NCI-H2196 (cell line): Measurements from ENCODE around the gene IMPG2.

Experiments
- DNase-seq: peaks from one replicate; lab custom pipeline; 2025; ENCODE audit not compliant: unreplicated experiment; lab: John Stamatoyannopoulos, UW

The IMPG2 gene

GRCh38 chr3:101278727-101279126 is 41.6 kb downstream of the IMPG2 start:
- DNase-seq = no peak

GRCh38 chr3:101273608-101274007 is 46.8 kb downstream of the IMPG2 start:
- DNase-seq = no peak

- no peak for DNase-seq
These were observed 47.2 kb downstream of the IMPG2 start for GRCh38 chr3:101273156-101273555.

GRCh38 chr3:101271728-101272127 is 48.6 kb downstream of the IMPG2 start:
- DNase-seq = no peak

- peak; percentile 74 for DNase-seq
These were observed 50.2 kb downstream of the IMPG2 start for GRCh38 chr3:101270149-101270548.

GRCh38 chr3:101268971-101269671 is 51.3 kb downstream of the IMPG2 start:
- DNase-seq = no peak

GRCh38 chr3:101268141-101268540 is 52.2 kb downstream of the IMPG2 start:
- no peak for DNase-seq

GRCh38 chr3:101266566-101266965 is 53.8 kb downstream of the IMPG2 start:
- DNase-seq = no peak

- no peak for DNase-seq
These were observed 54.3 kb downstream of the IMPG2 start for GRCh38 chr3:101266071-101266470.

GRCh38 chr3:101262393-101263240 is 57.8 kb downstream of the IMPG2 start:
- DNase-seq = no peak

GRCh38 chr3:101261506-101261905 is 58.9 kb downstream of the IMPG2 start:
- no peak for DNase-seq

- DNase-seq = no peak
These were observed 60.7 kb downstream of the IMPG2 start for GRCh38 chr3:101259485-101260341.

GRCh38 chr3:101256511-101256910 is 63.9 kb downstream of the IMPG2 start:
- DNase-seq = no peak

- DNase-seq = no peak
These were observed 64.9 kb downstream of the IMPG2 start for GRCh38 chr3:101255441-101255840.

- DNase-seq = no peak
These were observed 67.0 kb downstream of the IMPG2 start for GRCh38 chr3:101253396-101253795.

- DNase-seq = no peak
These were observed 67.4 kb downstream of the IMPG2 start for GRCh38 chr3:101252945-101253344.

GRCh38 chr3:101252307-101252706 is 68.1 kb downstream of the IMPG2 start:
- DNase-seq = no peak

- DNase-seq = no peak
These were observed 68.9 kb downstream of the IMPG2 start for GRCh38 chr3:101251441-101251840.

GRCh38 chr3:101249522-101249921 is 70.9 kb downstream of the IMPG2 start:
- no peak for DNase-seq

GRCh38 chr3:101248736-101249135 is 71.6 kb downstream of the IMPG2 start:
- no peak for DNase-seq

GRCh38 chr3:101244212-101244575 is 76.2 kb downstream of the IMPG2 start:
- DNase-seq = no peak
